Measurements from ENCODE around the gene KRT4. TPM values are rescaled to one million over a fixed set of nuclear protein-coding genes. Genes with fewer than 3 reads are reported as not detected.

The KRT4 gene
- total and polyA plus RNA-seq, 2 donors, result 6.3 TPM; not detected in 1

DNA sequence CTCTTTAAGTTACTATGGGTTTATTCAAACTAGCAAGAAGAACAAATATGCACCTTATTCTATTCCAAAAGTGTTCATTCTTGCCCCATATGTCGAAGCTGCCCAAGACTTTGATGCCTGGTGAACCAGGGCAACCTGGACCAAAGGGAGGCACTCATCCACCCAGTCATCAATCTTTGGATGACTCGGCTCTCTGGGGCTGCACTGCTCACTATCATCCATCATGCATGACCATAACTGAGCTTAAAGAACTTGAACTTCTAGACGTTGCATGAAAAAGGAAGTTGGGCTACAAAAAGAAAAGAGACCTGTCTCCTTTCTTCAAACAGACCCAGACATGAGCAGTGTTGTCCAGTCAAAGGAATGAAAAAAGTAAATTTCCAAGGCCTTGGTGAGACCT, 1.2 kb downstream of the KRT4 start:
- H3K36me3 ChIP-seq (ENCODE audit: insufficient read depth), result no peaks in the 10 kb centered on the region
- H3K27ac ChIP-seq (ENCODE audit: low read depth), result no peak overlapping the region
- H3K4me1 ChIP-seq (ENCODE audit: insufficient read depth), result no peaks in the 10 kb centered on the region
- H3K4me3 ChIP-seq (ENCODE audit: low read depth, low read length), result no peak overlapping the region
- WGBS, result 68% methylated on average over 3 of the region's 3 CpGs
- DNase-seq (ENCODE audit: extremely low spot score), result no peak

DNA sequence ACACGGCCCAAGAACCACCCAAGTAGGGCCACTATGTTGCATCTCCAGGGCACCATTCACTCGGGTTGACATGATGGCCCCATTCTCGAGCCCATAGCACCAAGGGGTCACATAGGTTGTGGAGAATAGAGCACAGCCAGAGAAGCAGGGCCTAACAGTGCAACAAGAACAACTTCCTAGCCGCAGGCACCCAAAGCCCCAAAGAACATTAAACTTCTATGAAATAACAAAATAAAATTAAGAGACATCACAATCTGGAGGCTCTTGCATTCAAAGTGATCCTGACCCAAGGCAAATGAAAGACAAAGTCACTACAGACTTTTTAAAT, 1.9 kb downstream of the KRT4 start:
- Histone ChIP-seq H3K4me3 (ENCODE audit: low read depth, low read length) (no peak overlapping the region), H3K27ac (ENCODE audit: low read depth) (no peak overlapping the region), H3K36me3 (ENCODE audit: insufficient read depth) (no peaks in the 10 kb centered on the region), H3K4me1 (ENCODE audit: insufficient read depth) (no peaks in the 10 kb centered on the region)
- WGBS, result 93% methylated on average over 4 of the region's 4 CpGs
- no peak for DNase-seq (ENCODE audit: extremely low spot score)

GRCh38 chr12:52811191-52812072, 2.5 kb downstream of the KRT4 start:
- Histone ChIP-seq H3K4me3 (ENCODE audit: low read depth, low read length) (no peak overlapping the region), H3K27ac (ENCODE audit: low read depth) (no peak overlapping the region), H3K4me1 (ENCODE audit: insufficient read depth) (no peaks in the 10 kb centered on the region), H3K36me3 (ENCODE audit: insufficient read depth) (no peaks in the 10 kb centered on the region)
- DNase-seq (ENCODE audit: extremely low spot score), result no peak
- 92% methylated on average over 9 of the region's 9 CpGs for WGBS

DNA sequence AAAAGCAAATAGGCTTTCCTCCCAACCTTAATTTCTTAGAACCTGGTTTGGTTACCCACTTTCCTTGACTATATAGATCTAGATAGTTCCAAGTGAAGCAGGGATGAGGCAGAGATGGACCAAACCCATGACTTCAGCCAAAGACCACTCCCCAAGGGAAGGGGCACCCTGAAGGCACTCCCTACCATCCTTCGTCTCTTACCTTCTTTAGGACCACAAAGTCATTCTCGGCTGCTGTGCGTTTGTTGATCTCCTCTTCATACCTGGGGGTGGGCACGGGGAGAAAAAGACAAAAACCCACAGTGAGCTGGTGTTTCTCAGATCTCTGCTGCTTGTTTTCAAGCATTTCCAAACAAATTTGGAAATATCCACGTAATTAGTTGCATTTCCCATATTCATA, 3.4 kb downstream of the KRT4 start:
- Histone ChIP-seq H3K4me1 (ENCODE audit: insufficient read depth) (no peaks in the 10 kb centered on the region), H3K4me3 (ENCODE audit: low read depth, low read length) (no peak overlapping the region), H3K36me3 (ENCODE audit: insufficient read depth) (no peaks in the 10 kb centered on the region), H3K27ac (ENCODE audit: low read depth) (no peak overlapping the region)
- 93% methylated on average over 5 of the region's 5 CpGs for WGBS
- no peak for DNase-seq (ENCODE audit: extremely low spot score)

- DNase-seq (ENCODE audit: extremely low spot score), result no peak
- no peaks in the 10 kb centered on the region for H3K36me3 ChIP-seq (ENCODE audit: insufficient read depth)
- 87% methylated on average over 7 of the region's 7 CpGs for WGBS
- no peak overlapping the region for H3K27ac ChIP-seq (ENCODE audit: low read depth)
- H3K4me3 ChIP-seq (ENCODE audit: low read depth, low read length), result no peak overlapping the region
- H3K4me1 ChIP-seq (ENCODE audit: insufficient read depth), result no peaks in the 10 kb centered on the region
Measured at GRCh38 chr12:52809166-52809565, 4.8 kb downstream of the KRT4 start.

DNA sequence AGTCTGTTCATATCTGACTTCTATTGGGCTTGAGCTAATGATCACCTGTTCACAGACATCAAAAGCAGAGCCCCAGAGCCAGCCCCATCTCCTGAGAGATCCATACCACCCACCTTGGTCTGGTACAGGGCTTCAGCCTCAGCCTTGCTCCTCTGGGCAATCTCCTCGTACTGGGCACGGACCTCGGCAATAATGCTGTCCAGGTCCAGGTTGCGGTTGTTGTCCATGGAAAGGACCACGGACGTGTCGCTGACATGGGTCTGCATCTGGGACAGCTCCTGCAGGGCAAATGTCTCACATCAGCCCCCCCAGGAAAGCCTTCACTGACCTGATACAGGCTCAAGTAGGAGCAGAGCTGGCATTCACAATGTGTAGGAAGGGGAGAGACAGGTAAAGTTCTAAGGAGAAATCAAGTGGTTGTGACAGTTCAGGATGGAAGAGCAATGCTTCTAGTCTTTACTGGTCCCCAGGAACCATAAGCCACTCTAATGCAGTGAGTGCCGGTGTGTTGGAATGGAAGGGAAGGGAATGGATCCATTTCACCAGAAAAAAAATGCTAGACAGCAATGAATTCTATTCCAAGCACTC, 5.2 kb downstream of the KRT4 start:
- H3K36me3 ChIP-seq (ENCODE audit: insufficient read depth), result no peaks in the 10 kb centered on the region
- 94% methylated on average over 8 of the region's 8 CpGs for WGBS
- H3K27ac ChIP-seq (ENCODE audit: low read depth), result no peak overlapping the region
- H3K4me1 ChIP-seq (ENCODE audit: insufficient read depth), result no peaks in the 10 kb centered on the region
- H3K4me3 ChIP-seq (ENCODE audit: low read depth, low read length), result no peak overlapping the region
- DNase-seq (ENCODE audit: extremely low spot score), result no peak

- Histone ChIP-seq H3K36me3 (ENCODE audit: insufficient read depth) (no peaks in the 10 kb centered on the region), H3K4me3 (ENCODE audit: low read depth, low read length) (no peak overlapping the region), H3K27ac (ENCODE audit: low read depth) (no peak overlapping the region), H3K4me1 (ENCODE audit: insufficient read depth) (no peaks in the 10 kb centered on the region)
- WGBS, result 92% methylated on average over 16 of the region's 16 CpGs
- no peak for DNase-seq (ENCODE audit: extremely low spot score)
Measured at GRCh38 chr12:52807544-52808470, 6.1 kb downstream of the KRT4 start.

DNA sequence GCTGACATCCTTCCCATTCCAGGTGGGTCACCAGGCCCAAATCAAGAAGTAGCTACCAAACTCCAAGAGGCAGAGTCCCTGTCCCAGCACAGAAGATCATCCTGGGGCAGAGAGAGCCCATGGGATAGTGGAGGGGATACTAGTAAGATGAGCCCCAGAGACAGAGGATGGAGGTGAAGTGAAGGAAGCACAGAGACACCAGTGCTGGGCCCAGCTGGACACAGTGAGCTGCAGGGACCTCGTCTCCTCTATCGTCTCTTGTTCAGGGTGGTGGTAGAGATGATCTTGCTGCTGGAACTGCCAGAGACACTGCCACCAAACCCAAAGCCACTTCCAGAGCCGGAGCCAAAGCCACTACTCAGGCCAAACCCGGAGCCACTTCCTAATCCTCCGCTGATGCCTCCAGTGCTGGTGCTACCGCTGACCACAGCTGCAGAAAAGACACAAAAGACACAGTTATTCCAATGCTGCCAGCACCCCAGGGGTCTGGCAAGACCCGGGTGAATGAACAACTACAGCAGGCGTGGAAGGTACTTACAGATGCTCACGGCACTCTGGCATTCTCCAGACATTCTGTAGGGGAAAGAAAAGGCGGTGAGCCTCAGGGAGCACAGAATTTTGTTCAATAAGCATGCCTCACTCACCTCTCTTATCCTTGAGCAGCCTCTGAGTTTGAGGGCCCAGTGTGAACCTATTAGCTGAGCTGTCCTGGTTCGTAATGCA, 6.9 kb downstream of the KRT4 start:
- no peaks in the 10 kb centered on the region for H3K36me3 ChIP-seq (ENCODE audit: insufficient read depth)
- 90% methylated on average over 11 of the region's 11 CpGs for WGBS
- H3K27ac ChIP-seq (ENCODE audit: low read depth), result no peak overlapping the region

DNA sequence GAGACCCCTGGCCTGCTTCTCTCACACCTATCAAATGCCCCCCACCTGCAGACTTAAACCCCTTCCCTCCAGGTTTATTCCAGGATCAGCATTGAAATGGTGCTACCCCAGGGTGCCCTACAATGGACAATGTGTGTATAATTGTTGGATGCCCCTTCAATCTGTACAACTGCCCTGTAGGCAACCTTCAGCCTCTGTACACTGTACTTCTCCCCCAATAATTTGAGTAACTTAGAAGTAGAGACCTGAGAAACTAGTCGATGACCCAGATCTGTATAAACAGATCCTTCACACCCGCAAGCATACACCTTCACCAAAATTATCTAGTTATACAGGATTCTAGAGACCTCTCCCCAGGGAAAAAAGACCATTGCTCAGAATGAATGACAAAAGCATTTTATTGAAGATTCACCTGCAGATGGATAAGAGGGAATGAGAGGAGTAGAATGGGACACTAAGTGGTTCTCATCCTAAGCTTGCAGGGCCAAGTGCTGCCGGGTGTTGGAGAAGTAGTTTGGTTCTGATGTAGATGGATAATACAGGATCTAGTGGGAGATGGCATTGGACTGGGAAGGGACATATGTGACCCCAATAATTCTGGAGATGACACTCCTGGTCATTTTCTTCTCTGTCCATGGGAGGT, 7.6 kb downstream of the KRT4 start:
- no peak for DNase-seq (ENCODE audit: extremely low spot score)
- 97% methylated on average over 3 of the region's 3 CpGs for WGBS
- Histone ChIP-seq H3K4me1 (ENCODE audit: insufficient read depth) (no peaks in the 10 kb centered on the region), H3K27ac (ENCODE audit: low read depth) (no peak overlapping the region), H3K4me3 (ENCODE audit: low read depth, low read length) (no peak overlapping the region), H3K36me3 (ENCODE audit: insufficient read depth) (no peaks in the 10 kb centered on the region)

More for the DNA sequence above, 6.9 kb downstream of the KRT4 start:
- Histone ChIP-seq H3K4me3 (ENCODE audit: low read depth, low read length) (no peak overlapping the region), H3K4me1 (ENCODE audit: insufficient read depth) (no peaks in the 10 kb centered on the region)
- no peak for DNase-seq (ENCODE audit: extremely low spot score)

DNA sequence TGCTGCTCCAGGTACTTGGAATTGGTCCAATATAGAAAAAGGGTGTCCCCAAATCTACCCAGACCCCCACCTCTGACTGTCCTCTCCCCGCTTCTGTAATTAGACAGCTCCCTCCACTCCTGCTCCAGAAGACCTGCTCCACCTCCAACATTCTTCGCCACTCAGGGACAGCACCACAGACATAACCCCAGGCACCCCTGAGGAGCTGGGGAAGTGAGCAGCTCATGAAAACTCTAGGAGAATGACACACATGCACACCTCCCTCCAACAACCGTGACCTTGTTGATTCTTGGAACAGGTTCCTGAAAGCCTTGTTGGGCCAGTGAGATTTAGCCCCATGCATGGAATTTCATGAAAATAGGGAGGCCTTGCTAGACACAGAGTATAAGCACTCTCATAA, 8.2 kb downstream of the KRT4 start:
- Histone ChIP-seq H3K4me3 (ENCODE audit: low read depth, low read length) (no peak overlapping the region), H3K4me1 (ENCODE audit: insufficient read depth) (no peaks in the 10 kb centered on the region), H3K36me3 (ENCODE audit: insufficient read depth) (no peaks in the 10 kb centered on the region), H3K27ac (ENCODE audit: low read depth) (no peak overlapping the region)
- 90% methylated on average over 3 of the region's 3 CpGs for WGBS
- DNase-seq (ENCODE audit: extremely low spot score), result no peak

GRCh38 chr12:52805000-52805399, 8.9 kb downstream of the KRT4 start:
- 42% methylated on average over 1 of the region's 1 CpG for WGBS
- DNase-seq (ENCODE audit: extremely low spot score), result no peak
- Histone ChIP-seq H3K4me3 (ENCODE audit: low read depth, low read length) (no peak overlapping the region), H3K36me3 (ENCODE audit: insufficient read depth) (no peaks in the 10 kb centered on the region), H3K27ac (ENCODE audit: low read depth) (no peak overlapping the region), H3K4me1 (ENCODE audit: insufficient read depth) (no peaks in the 10 kb centered on the region)

DNA sequence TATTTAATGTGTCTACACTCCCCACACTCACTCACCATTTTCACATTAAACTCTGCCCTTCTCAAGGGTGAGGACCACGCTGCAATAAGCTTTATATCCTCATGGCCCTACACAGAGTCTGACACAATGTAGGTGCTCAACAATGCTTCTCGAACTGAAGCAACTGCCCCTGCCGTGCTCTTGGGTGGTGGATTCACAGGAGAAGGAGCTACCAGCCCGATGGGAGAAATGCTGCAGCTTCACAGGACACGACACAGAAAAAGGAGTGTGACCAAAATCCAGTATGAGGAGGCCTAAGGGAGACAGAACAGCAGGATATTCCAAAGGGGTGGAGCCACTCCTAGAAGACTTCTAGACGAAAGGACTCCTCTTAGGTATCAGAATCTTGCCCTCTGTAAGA, 11.5 kb downstream of the KRT4 start:
- 91% methylated on average over 6 of the region's 6 CpGs for WGBS
- DNase-seq (ENCODE audit: extremely low spot score), result no peak
- H3K36me3 ChIP-seq (ENCODE audit: insufficient read depth), result no peaks in the 10 kb centered on the region
- no peaks in the 10 kb centered on the region for H3K4me1 ChIP-seq (ENCODE audit: insufficient read depth)
- no peak overlapping the region for H3K27ac ChIP-seq (ENCODE audit: low read depth)
- H3K4me3 ChIP-seq (ENCODE audit: low read depth, low read length), result no peak overlapping the region

DNA sequence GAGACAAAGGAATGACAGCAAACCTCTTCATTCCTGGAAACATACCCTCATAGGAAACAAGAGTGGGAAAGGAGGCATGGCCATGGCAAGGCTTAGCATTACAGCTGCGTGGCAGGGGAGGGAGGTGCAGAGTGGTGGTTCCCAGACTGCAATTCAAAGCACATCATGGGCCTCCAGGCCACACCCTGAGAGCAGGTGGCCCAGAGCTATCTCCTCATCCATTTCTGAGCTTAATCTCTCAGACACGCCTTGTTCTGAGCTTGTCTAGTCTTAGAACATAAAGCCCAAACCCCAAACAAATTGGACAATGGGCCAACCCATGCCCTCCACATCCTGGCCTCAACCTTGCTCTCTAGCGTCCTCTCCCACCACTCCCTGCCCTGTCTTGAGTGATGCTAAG, 12.1 kb downstream of the KRT4 start:
- Histone ChIP-seq H3K36me3 (ENCODE audit: insufficient read depth) (no peaks in the 10 kb centered on the region), H3K4me3 (ENCODE audit: low read depth, low read length) (no peak overlapping the region), H3K27ac (ENCODE audit: low read depth) (no peak overlapping the region), H3K4me1 (ENCODE audit: insufficient read depth) (no peaks in the 10 kb centered on the region)
- no peak for DNase-seq (ENCODE audit: extremely low spot score)
- WGBS, result 85% methylated on average over 3 of the region's 3 CpGs

Measured in urinary bladder (tissue), 4 donors.